ENCODE measurements around the gene CNTFR.

- TF ChIP-seq CTCF (IDR thresholded peaks at IDR 0.05) (no peak), POLR2A (IDR thresholded peaks at IDR 0.05) (no peak)
These were observed 16.7 kb upstream of the CNTFR start for GRCh38 chr9:34606190-34606589.
